ENCODE data around the gene PRKCH.

PRKCH gene

DNA sequence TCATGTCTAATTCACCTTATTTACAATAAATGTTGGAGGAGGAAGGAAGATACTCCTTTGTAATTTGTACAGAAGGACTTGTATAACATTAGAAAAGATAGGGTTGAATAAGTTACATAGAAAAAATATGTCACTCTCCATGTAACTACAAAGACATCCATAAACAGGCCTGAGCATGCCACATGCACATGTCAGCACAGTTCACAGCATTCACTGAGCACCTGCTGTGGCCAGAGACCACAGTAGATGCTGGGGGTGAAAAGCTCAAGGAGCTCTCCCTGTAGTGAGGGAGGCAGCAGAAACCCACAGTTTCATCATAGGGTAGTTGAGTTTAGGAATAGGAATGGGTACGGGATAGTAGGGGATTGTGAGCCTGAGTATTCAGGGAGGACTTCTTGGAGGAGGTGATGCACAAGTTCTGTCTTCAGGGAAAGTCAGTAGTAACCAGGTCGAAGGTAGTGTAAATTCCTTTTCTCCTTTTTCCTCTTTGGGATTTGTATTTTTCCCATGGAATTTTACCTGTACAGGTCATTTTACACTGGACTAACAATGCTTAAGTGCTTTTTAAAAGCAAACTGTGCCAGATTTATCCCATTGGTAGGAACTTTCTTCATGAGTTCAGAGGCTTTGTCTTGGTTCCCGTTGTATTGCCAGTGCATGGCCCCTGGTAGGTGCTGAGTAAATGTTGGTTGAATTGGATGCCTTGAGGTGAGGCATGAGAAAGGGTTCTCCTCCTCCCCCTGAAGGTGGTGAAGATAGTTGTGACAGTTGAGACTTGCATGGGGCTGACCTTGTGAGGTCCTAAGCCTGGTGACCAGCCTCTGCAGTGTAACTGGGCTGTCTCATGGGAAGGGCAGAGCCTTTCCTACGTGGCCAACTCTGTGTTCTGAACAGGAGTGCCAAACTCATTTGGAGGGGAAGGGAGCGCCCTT, 20.2 kb downstream of the PRKCH start:
- DNase-seq: no peak

GRCh38 chr14:61342486-61342885, 21.1 kb downstream of the PRKCH start:
- DNase-seq: no peak

- no peak for DNase-seq
These were observed 21.6 kb downstream of the PRKCH start for GRCh38 chr14:61342932-61343331.

- no peak for DNase-seq
These were observed 22.1 kb downstream of the PRKCH start for GRCh38 chr14:61343471-61343870.

GRCh38 chr14:61343991-61344405, 22.6 kb downstream of the PRKCH start:
- DNase-seq: no peak

- no peak for DNase-seq
These were observed 23.2 kb downstream of the PRKCH start for GRCh38 chr14:61344437-61345150.

- DNase-seq: no peak
These were observed 23.7 kb downstream of the PRKCH start for GRCh38 chr14:61345151-61345482.

DNA sequence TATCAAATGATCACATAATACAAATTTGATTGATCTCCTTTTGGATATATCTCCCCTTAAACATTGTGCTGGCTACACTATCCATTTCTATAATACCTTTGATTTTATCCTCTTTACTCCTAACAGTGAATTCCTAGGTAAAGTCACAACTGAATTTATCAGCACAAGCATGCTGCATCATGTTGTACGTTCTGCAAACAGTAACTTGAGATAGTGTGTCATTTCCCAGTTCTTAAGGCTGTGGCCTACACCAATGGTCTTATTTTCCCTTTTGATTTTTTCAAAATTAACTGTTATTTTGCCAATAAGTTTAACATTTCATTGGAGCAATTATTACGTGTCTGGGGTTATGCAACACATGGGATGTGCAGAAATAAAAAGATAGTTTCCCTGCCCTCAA, 24.8 kb downstream of the PRKCH start:
- no peak for DNase-seq

DNA sequence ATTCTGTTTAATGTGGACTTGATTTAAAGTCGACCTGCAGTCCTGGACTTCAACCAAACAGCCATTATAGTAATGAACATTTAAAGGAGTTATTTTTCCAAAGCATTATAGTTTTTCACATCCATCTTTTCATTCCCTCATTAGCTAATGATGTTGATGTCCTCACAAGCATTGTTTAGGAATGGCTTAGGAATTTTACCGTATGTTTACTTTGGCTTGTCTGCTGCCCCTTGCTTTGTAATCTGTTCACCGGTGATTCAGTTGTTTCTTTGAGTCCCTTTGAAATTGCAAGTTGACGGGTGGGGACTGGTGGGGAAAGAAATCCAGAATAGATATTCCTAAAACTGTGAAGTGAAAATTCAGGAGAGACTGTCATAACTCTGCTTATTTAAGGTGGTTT, 25.4 kb downstream of the PRKCH start:
- DNase-seq: no peak

- no peak for DNase-seq
These were observed 26.6 kb downstream of the PRKCH start for GRCh38 chr14:61347826-61348443.

DNA sequence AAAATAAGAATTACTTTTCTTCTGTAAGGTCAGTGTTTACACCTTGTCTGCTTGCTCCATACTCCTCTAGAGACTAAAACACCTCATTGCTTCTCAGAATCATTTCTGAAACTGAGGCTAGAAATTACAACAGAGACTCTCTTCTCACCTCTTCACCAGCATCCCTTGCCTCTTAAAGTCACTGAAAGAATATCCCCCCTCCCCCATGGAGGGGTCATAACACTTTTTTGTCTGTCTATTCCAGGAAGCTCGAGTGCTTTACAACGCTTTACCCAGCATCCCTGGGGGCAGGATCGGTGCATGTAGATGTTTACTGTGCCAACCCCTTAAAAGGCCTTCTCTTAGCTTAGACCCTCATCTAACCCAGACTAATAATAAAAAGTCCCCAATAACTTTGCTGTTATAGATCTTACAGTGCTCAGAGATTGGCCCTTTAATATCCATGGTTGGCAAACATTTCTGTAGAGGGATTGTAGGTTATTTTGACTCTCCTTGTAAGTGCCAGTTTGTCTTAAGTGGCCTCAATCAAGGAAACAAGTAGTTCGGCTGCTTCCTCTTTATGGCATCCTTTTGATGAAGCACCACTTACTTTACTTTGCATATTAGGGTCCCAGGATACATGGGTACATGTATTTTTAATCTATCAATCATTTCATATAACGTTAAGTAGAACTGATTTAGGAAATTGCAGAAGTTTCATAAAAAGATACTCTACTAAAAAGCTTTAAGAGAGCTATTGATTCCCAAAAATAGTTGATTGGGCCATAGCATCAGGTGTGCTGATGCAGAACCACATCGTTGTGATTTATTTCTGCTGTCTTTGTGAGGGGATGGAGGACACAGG, 29.3 kb downstream of the PRKCH start:
- DNase-seq: no peak

DNA sequence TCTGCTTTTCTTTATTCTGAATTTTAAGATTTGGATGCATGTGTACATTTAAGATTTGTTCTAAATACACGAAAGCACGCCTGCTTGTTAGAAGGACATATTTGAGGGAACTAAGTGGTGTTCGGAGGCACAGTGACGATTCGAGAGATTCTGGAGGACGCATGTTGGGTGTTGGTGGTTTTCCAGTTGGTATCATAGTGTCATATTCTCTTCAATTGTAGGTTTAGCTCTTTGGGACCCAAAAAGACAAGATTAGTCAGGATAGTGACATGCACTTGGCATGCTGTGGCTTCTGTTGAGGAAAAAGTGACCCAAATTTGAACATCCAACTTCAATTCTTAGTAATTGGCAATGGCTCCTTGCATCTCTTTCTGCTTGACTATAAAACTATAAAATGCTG, 30.1 kb downstream of the PRKCH start:
- DNase-seq: no peak

GRCh38 chr14:61355892-61356325, 34.5 kb downstream of the PRKCH start:
- DNase-seq: no peak

- DNase-seq: no peak
These were observed 35.7 kb downstream of the PRKCH start for GRCh38 chr14:61357123-61357522.

DNA sequence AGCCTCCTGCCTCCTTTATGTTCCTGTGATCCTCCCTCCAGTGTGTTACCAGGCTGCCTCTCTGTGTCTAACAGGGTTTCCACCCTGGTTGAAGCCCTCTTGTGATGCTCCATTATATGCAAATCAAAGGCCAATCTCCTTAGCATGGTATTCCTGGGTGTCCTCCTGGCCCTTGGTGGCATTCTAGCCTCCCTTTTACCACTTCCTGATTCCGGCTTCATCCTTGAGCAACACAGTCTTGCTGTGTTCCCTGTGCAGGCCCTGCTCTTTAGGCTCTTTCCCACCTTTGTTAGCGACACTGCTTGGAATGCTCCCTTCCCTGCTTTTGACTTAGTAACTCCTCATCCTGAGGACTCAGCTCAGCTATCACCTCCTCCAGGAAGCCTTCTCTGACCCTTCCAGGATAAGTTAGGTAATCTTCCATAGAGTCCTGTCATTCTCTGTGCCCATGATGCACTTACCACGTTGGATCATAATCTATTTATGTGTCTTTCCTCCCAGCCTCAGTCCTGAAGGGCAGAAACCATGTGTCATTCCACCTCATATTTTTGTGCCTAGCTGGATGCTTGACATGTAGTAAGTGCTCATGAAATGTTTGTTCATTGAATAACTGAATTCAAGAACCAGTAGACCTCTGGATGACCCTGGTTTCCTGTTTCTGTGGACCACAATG, 37.3 kb downstream of the PRKCH start:
- no peak for DNase-seq

- DNase-seq: no peak
These were observed 39.6 kb downstream of the PRKCH start for GRCh38 chr14:61360796-61361525.

DNA sequence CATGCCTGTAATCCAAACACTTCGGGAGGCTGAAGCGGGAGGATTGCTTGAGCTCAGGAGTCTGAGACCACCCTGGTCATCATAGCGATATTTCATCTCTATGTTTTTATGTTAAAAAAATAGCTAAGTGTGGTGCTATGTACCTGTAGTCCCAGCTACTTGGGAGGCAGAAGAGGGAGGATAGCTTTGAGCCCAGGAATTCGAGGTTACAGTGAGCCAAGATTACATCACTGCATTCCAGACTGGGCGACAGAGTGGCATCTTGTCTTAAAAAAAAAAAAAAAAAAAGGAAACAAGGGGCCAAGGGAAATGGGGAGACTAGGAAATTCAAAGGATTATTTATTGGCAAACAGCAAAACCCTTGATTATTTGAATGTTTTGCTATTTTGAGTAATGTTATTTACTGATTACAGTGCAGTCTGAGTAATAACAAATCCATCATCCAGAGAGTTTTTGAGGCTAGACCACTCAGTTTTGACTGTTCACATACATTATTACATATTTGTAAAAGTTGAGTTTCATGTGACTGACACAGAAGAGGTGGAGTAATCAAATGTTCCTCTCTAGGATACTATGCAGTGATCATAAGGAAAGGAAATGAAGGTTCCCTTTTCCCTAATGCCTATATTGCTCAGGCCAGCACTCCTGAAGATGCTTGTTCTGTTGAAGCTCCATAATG, 40.8 kb downstream of the PRKCH start:
- DNase-seq: no peak

DNA sequence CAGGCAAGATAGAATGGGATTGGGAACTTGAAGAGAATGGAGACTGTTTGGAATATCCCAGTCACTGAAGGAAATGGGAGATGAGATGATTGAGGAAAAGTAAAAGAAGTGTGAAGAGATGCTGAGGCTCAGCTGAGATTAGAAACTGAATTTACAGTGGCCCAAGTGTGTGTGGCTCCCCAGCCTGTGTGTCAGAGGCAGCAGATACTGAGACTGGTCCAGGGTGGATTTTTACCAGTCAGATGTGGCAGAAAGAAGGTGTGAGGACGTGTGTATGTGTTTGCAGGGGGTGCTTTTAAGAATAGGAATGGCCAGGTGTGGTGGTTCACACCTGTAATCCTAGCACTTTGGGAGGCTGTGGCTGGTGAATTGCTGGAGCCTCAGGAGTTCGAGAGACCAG, 42.9 kb downstream of the PRKCH start:
- DNase-seq: no peak

DNA sequence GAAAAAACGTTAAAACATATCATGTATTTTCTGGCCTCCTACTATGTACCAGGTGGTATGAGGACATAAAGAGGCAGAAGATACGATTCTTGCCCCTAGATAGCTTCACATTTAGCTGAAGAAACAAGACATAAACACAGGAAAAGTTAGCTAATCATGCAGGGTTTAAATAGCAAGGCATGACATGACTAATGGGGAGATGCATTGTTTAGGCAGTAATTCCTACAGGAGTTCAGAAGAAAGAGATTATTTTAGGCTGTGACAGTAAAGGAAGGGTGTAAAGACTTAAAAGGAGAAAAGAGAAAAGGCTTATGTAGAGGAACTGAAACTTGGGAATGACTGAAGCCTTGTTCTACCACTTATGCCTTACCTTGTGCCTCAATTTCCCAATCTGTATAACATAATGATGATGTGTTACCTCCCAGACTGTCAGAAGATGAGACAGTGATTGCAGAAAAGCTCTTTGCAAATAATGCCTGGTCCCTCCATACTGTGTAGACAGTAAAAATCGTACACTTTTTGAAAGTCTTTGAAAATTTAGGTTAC, 44.4 kb downstream of the PRKCH start:
- DNase-seq: no peak

- DNase-seq: no peak
These were observed 46.8 kb downstream of the PRKCH start for GRCh38 chr14:61368114-61368710.

Measured in NCI-H1436 treated with DMSO at 0.1 percent for 48 hours (cell line).